Nucleus accumbens (tissue), 56 donors: Measurements from ENCODE around the gene MSL1.
"Not testable (repeated sequence)": the region's sequence is repeated elsewhere in the genome, so short reads cannot be mapped to it uniquely, and the experiment has no call there.

Experiments
- DNase-seq, 56 donors: peaks; one replicate each; lab custom pipeline; 2025; lab: John Stamatoyannopoulos, UW

The MSL1 gene

GRCh38 chr17:40122999-40123810, 1.4 kb downstream of the MSL1 start:
- peak in 34 of 56 donors; percentile 7 to 65 (median 45) for DNase-seq

GRCh38 chr17:40123811-40124114, 2.0 kb downstream of the MSL1 start:
- no peak for DNase-seq

- DNase-seq, result peak in 8 of 56 donors; percentile 10 to 33 (median 24)
These were observed 2.7 kb downstream of the MSL1 start for GRCh38 chr17:40124279-40125141.

GRCh38 chr17:40129498-40129897, 7.7 kb downstream of the MSL1 start:
- no peak for DNase-seq

GRCh38 chr17:40130352-40131042, 8.7 kb downstream of the MSL1 start:
- DNase-seq, result peak in 1 of 56 donors; percentile 4

GRCh38 chr17:40134184-40134583, 12.4 kb downstream of the MSL1 start:
- DNase-seq, result no peak

GRCh38 chr17:40135817-40136216, 14.0 kb downstream of the MSL1 start:
- no peak for DNase-seq

GRCh38 chr17:40139566-40140058, 17.8 kb downstream of the MSL1 start:
- peak in 12 of 56 donors; percentile 16 to 57 (median 42) for DNase-seq

DNA sequence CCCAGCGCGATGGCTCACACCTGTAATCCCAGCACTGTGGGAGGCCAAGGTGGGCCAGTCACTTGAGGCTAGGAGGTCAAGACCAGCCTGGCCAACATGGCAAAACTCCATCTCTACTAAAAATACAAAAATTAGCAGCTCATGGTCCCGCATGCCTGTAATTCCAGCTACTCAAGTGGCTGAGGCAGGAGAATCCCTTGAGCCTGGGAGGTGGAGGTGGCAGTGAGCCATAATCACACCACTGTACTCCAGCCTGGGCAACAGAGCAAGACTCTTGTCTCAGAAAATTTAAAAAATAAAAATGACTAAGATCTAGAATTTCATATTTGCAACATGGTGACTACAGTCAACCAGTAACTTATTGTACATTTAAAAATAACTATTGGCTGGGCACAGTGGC, 21.4 kb downstream of the MSL1 start:
- DNase-seq, result not testable (repeated sequence)

GRCh38 chr17:40145476-40145875, 23.7 kb downstream of the MSL1 start:
- DNase-seq, result no peak

GRCh38 chr17:40148527-40148926, 26.8 kb downstream of the MSL1 start:
- no peak for DNase-seq

DNA sequence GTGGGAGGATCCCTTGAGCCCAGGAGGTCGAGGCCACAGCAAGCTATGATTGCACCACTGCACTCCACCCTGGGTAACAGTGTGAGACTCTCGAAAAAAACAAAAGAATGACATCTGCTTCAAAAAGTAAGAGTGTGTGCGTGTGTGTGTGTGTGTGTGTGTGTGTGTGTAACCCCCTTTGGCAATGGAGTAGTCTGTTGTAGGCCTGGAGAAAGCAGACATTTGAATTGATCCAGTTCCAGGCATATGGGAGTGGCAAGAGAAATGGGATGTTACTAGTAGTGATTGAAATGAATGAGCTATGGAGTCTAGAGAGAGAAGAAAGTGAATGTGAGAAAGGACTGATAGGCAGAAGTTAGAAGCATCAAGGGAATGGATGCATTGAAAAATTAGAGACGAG, 28.5 kb downstream of the MSL1 start:
- DNase-seq, result no peak

DNA sequence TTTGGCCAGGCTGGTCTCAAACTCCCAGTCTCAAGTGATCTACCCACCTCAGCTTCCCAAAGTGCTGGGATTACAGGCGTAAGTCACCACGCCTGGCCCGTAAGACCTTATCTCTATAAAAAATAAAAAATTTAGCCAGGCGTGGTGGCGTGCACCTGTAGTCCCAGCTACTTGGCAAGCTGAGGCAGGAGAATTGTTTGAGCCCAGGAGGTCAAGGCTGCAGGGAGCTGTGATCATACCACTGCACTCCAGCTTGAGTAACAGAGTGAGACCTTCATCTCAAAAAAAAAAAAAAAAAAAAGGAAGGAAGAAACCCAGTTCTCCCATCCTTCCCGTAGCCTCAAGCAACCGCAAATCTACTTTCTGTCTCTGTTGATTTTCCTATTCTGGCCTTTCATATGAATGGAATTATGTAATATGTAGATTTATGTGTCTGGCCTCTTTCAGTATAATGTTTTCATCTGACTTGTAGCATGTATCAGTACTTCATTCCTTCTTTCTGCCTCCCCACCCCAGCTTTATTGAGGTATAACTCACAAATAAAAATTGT, 29.7 kb downstream of the MSL1 start:
- no peak for DNase-seq

- no peak for DNase-seq
These were observed 31.9 kb downstream of the MSL1 start for GRCh38 chr17:40153603-40154236.

DNA sequence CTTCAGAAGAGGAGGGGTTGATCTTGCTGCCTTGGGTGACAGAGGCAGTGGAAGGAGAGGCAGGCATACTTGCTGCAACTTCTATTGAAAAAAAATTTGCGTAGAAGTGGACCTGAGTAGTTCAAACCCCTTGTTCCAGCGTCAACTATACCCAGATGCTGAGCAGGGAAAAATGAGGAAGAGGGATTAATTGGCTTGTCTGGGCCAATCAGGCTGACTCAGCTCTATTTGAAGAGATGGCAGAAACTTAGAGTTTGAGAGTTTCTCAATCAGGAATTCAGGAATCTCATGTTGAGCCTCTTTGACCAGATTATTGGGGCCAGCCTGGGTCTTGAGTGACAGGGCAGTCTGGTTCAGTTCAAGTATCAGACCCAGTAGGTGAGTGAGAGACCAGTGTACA, 36.2 kb downstream of the MSL1 start:
- no peak for DNase-seq

GRCh38 chr17:40158438-40159013, 36.8 kb downstream of the MSL1 start:
- no peak for DNase-seq

- DNase-seq, result no peak
These were observed 37.7 kb downstream of the MSL1 start for GRCh38 chr17:40159456-40159855.

- no peak for DNase-seq
These were observed 46.0 kb downstream of the MSL1 start for GRCh38 chr17:40167685-40168261.

- DNase-seq, result peak in 18 of 56 donors; percentile 15 to 59 (median 24)
These were observed 46.6 kb downstream of the MSL1 start for GRCh38 chr17:40168262-40168832.
